Smooth muscle cell of trachea (primary cell): ENCODE data around the gene CHRM4. TPM values are rescaled to one million over a fixed set of nuclear protein-coding genes. Genes with fewer than 3 reads are reported as not detected.

Experiments used
- total RNA-seq: library from RNA; depleted of rRNA; stranded (reverse); fragments of >200 nt; gene quantifications from 2 replicates; pipeline ENCODE4 v1.2.1, GENCODE V29; 2014

CHRM4 gene
- total RNA-seq = 0.15 and 0.33 TPM in 2 replicates

DNA sequence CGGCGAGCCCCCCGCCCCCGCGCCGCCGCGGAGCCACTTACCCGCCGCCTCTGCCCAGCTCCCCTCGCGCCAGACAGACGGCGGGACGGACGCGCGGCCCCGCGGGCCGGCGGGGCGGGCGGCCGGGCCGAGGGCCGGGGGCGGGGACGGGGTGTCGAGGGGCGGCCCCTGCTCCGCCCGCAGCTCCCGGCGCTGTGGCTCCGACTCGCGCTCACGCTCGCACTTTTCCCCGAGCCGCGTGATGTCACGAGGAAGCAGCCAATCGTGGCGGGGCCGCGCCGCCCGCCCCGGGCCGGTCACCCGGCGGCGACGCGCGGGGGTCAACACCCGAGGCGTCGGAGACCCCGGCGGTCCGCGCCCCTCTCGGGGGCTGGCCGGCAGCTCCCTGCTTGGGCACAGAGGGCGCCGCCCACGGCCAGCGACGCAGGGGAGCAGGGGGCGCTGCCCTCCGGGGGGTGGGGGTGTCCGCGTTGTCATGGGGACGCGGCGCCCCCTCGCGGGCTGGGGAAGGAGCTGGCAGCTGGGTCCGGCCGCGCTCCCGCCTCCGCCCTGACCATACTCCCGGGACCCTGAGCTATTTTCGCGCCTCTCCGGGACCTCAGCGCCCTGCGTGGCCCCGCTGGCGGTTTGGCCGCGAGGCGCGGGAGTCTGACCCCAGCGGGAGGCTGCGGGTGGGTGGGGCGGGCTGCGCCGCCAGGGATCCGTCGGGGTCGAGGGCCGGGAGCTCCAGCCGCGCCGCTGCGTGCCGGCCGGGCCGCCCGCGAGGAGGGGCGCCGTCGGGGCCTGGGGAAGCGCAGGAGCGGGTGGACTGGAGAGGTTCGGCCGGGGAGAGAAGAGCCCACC is at the start of gene CHRM4:
CHRM4 (minus strand) TSS at position 199 of the 843 bp plus-strand sequence. CDS start 5,219 bp downstream, outside the sequence.

GRCh38 chr11:46381048-46381818 is 10.3 kb downstream of the CHRM4 start, which contains the start of gene MDK:
TSS of gene MDK (plus strand) at chr11:46381669. CDS start at chr11:46382058, 389 bp downstream.

DNA sequence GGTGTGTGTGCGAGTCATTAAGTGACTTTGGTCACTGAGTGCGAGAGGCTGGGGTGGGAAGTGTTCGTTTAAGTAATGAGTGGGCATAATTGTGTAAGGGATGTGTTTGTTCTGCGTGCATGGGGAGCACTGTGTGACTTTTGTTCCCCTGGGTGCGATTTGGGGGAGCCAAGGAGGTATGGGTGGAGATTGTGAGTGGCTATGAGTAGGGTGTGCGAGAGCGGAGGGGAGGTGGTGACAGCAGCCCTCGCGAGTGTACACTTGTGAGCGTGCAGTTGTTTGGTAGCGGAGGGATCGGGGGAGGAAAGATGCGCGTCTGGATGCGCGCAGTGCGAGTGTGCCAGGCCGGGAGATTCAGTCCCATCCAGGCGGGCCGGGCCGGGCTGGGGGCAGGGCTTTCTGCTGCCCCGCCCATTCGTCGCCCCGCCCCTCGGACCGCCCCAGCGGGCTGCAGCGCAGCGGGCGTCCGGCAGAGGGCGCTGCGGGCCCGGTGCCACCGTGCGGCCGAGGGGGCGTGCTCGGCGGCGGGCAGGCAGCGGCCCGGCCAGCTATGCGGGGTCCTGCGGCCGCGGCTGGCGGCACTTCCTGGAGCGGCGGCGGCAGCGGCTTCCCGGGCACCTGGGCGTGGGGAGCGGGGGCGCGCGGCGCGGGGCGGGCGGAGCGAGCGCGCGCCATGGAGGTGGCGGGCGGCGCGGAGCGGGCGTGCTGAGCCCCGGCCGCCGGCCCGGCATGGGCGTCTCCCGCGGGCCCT is 44.5 kb downstream of the CHRM4 start, which contains the start of gene DGKZ:
DGKZ (plus strand) TSS at position 578 of the 751 bp plus-strand sequence. CDS start 197 bp downstream, outside the sequence.

Other genes starting within 250 kb of the CHRM4 start
- 42.3 and 56.1 TPM in 2 replicates for gene CREB3L1, start 114.1 kb downstream of the CHRM4 start, total RNA-seq
- gene DGKZ, start 44.3 kb downstream of the CHRM4 start, total RNA-seq = 41.6 and 51.6 TPM in 2 replicates
- gene MDK, start 10.1 kb downstream of the CHRM4 start, total RNA-seq = 35.8 and 44.5 TPM in 2 replicates
- gene AMBRA1, start 202.2 kb upstream of the CHRM4 start, total RNA-seq = 31.4 and 31.9 TPM in 2 replicates
- gene HARBI1, start 225.5 kb upstream of the CHRM4 start, total RNA-seq = 4.4 and 5.1 TPM in 2 replicates
- 66.3 and 88.5 TPM in 2 replicates for gene ATG13, start 225.8 kb upstream of the CHRM4 start, total RNA-seq